ENCODE measurements around the gene C19orf53.

Gene C19orf53

GRCh38 chr19:13796301-13797057 is 22.2 kb downstream of the C19orf53 start:
- peak in 3 of 14 donors; percentile 6 to 46 (median 24) for DNase-seq

- no peak for DNase-seq
Measured at GRCh38 chr19:13797058-13797440, 22.8 kb downstream of the C19orf53 start.

- DNase-seq: no peak
Measured at GRCh38 chr19:13797870-13798269, 23.6 kb downstream of the C19orf53 start.

GRCh38 chr19:13799669-13800068 is 25.4 kb downstream of the C19orf53 start:
- DNase-seq: no peak

GRCh38 chr19:13803038-13803437 is 28.8 kb downstream of the C19orf53 start:
- DNase-seq: no peak

- no peak for DNase-seq
Measured at GRCh38 chr19:13804830-13805683, 30.8 kb downstream of the C19orf53 start.

GRCh38 chr19:13806728-13807127 is 32.5 kb downstream of the C19orf53 start:
- no peak for DNase-seq

- DNase-seq: no peak
Measured at GRCh38 chr19:13807421-13808021, 33.3 kb downstream of the C19orf53 start.

- DNase-seq: no peak
Measured at GRCh38 chr19:13808856-13809255, 34.6 kb downstream of the C19orf53 start.

- no peak for DNase-seq
Measured at GRCh38 chr19:13812544-13812943, 38.3 kb downstream of the C19orf53 start.

GRCh38 chr19:13813147-13813546 is 38.9 kb downstream of the C19orf53 start:
- no peak for DNase-seq

GRCh38 chr19:13814550-13814949 is 40.3 kb downstream of the C19orf53 start:
- no peak for DNase-seq

GRCh38 chr19:13817018-13817614 is 42.9 kb downstream of the C19orf53 start:
- no peak for DNase-seq

GRCh38 chr19:13817615-13818371 is 43.5 kb downstream of the C19orf53 start:
- DNase-seq: no peak

- DNase-seq: no peak
Measured at GRCh38 chr19:13819238-13819637, 45.0 kb downstream of the C19orf53 start.

- DNase-seq: no peak
Measured at GRCh38 chr19:13821292-13821691, 47.0 kb downstream of the C19orf53 start.

GRCh38 chr19:13823256-13823655 is 49.0 kb downstream of the C19orf53 start:
- DNase-seq: peak in 6 of 14 donors; percentile 15 to 55 (median 24)

- DNase-seq: no peak
Measured at GRCh38 chr19:13823901-13824300, 49.6 kb downstream of the C19orf53 start.

GRCh38 chr19:13824703-13825102 is 50.4 kb downstream of the C19orf53 start:
- no peak for DNase-seq

GRCh38 chr19:13825489-13826441 is 51.5 kb downstream of the C19orf53 start:
- no peak for DNase-seq
